Sigmoid colon (tissue), 4 donors: ENCODE data around the gene BMP8B.
"Not testable (repeated sequence)": the region's sequence is repeated elsewhere in the genome, so short reads cannot be mapped to it uniquely, and the experiment has no call there.

ENCODE experiments used
- EP300 ChIP-seq, 4 donors: sonication (generic); formaldehyde crosslinking; IDR thresholded peaks; one replicate each; pipeline ENCODE4 v1.6.1; 2017; ENCODE audit warnings: antibody characterized with exemption in 4 of 4
- POLR2A ChIP-seq, 2 donors: fragments of 450-650 bp; IDR thresholded peaks; one replicate each; pipeline ENCODE4 v1.6.1; 2016; ENCODE audit warnings: antibody characterized with exemption in 2 of 2, mild to moderate bottlenecking in 2 of 2, moderate library complexity in 2 of 2
- POLR2AphosphoS5 ChIP-seq, 4 donors: sonication (generic); formaldehyde crosslinking; IDR thresholded peaks; one replicate each; pipeline ENCODE4 v1.6.1; 2017; ENCODE audit warnings: antibody characterized with exemption in 4 of 4
- TF ChIP-seq, protein P1 (sequence below), 4 experiments: fragments of 450-650 bp in 3 of 4; fragments of 200-600 bp in 1 of 4; IDR thresholded peaks; one replicate each; pipeline ENCODE4 v1.5.1; 2016 to 2019; ENCODE audit warnings: antibody characterized with exemption in 4 of 4, mild to moderate bottlenecking in 3 of 4, moderate library complexity in 2 of 4

- TF ChIP-seq, protein P1, sequence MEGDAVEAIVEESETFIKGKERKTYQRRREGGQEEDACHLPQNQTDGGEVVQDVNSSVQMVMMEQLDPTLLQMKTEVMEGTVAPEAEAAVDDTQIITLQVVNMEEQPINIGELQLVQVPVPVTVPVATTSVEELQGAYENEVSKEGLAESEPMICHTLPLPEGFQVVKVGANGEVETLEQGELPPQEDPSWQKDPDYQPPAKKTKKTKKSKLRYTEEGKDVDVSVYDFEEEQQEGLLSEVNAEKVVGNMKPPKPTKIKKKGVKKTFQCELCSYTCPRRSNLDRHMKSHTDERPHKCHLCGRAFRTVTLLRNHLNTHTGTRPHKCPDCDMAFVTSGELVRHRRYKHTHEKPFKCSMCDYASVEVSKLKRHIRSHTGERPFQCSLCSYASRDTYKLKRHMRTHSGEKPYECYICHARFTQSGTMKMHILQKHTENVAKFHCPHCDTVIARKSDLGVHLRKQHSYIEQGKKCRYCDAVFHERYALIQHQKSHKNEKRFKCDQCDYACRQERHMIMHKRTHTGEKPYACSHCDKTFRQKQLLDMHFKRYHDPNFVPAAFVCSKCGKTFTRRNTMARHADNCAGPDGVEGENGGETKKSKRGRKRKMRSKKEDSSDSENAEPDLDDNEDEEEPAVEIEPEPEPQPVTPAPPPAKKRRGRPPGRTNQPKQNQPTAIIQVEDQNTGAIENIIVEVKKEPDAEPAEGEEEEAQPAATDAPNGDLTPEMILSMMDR (IDR thresholded peaks at IDR 0.05) = not testable (repeated sequence)
- TF ChIP-seq POLR2A, POLR2AphosphoS5, EP300 (IDR thresholded peaks at IDR 0.05): not testable (repeated sequence)
Measured at GRCh38 chr1:39763619-39764374, 24.9 kb downstream of the BMP8B start.
